ENCODE measurements around the gene CDKN2B-AS1. TPM values are rescaled to one million over a fixed set of nuclear protein-coding genes. Genes with fewer than 3 reads are reported as not detected.

CDKN2B-AS1 gene
- total RNA-seq, 1 donor from 2014 or later = 2.4 TPM

DNA sequence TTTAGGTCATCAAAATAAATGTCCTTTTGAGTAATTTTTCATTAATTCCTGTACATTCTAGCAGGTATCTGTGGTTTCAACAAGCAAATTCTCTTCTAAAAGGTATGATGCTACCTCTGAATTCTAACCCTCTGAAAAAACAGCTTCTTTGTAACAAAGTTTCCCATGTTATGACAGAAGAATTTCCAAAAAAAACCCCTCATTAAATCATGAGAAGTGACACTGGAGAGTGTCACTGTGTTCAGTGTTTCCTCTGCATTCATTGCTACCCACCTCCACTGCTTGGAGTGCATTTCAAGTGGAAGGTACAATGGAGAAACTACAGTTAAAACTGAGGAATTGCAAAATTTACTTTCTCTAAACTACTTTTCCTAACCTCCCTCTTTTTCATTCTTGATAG, 10.5 kb upstream of the CDKN2B-AS1 start:
- ATAC-seq (no peak), DNase-seq (no peak)
- intact Hi-C loops (cut with DNase I) = no loop called here
- no peak overlapping the region for H3K27ac ChIP-seq
- no peak overlapping the region for H3K4me3 ChIP-seq
- H3K36me3 ChIP-seq = no peaks in the 10 kb centered on the region
- TF ChIP-seq, protein P1, sequence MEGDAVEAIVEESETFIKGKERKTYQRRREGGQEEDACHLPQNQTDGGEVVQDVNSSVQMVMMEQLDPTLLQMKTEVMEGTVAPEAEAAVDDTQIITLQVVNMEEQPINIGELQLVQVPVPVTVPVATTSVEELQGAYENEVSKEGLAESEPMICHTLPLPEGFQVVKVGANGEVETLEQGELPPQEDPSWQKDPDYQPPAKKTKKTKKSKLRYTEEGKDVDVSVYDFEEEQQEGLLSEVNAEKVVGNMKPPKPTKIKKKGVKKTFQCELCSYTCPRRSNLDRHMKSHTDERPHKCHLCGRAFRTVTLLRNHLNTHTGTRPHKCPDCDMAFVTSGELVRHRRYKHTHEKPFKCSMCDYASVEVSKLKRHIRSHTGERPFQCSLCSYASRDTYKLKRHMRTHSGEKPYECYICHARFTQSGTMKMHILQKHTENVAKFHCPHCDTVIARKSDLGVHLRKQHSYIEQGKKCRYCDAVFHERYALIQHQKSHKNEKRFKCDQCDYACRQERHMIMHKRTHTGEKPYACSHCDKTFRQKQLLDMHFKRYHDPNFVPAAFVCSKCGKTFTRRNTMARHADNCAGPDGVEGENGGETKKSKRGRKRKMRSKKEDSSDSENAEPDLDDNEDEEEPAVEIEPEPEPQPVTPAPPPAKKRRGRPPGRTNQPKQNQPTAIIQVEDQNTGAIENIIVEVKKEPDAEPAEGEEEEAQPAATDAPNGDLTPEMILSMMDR (IDR thresholded peaks at IDR 0.05) = no peak
- H3K4me1 ChIP-seq = no peaks in the 10 kb centered on the region
- no peaks in the 10 kb centered on the region for H3K9me3 ChIP-seq
- H3K27me3 ChIP-seq (ENCODE audit: low read depth) = peaks cover 67% of the 10 kb centered on the region

DNA sequence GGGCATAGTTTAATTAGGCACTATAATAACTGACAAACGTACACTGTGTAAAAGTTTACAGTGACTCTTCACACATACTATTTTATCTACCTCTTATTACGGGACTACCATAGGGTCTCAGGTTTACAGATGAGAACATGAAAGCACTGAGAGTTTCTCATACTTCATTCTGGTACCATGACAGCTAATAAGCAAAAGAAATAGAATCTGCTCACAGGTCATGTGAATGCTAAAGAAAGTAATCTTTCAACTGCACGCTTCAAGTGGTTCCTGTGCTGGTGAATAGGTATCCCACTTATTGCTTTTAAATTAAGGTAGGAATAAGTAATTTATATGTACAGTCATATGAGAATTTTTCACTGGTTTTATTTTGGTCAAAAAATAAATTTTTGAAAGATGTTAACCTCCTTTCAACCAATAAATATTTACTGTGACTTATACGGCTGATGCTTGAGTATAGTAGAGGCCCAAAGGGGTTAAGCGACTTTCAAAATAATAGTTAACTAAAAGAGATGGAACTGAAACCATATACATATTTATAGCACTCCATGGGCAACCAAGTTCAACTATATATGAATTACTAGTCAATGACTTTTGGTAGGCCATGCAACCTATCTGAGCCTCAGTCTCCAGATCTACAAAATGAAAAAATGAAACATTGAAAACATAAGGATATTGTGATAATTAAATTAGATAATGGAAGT, 8.5 kb upstream of the CDKN2B-AS1 start:
- TF ChIP-seq, protein P1 (IDR thresholded peaks at IDR 0.05) = no peak
- intact Hi-C loops (cut with DNase I) = no loop called here
- DNase-seq = no peak

DNA sequence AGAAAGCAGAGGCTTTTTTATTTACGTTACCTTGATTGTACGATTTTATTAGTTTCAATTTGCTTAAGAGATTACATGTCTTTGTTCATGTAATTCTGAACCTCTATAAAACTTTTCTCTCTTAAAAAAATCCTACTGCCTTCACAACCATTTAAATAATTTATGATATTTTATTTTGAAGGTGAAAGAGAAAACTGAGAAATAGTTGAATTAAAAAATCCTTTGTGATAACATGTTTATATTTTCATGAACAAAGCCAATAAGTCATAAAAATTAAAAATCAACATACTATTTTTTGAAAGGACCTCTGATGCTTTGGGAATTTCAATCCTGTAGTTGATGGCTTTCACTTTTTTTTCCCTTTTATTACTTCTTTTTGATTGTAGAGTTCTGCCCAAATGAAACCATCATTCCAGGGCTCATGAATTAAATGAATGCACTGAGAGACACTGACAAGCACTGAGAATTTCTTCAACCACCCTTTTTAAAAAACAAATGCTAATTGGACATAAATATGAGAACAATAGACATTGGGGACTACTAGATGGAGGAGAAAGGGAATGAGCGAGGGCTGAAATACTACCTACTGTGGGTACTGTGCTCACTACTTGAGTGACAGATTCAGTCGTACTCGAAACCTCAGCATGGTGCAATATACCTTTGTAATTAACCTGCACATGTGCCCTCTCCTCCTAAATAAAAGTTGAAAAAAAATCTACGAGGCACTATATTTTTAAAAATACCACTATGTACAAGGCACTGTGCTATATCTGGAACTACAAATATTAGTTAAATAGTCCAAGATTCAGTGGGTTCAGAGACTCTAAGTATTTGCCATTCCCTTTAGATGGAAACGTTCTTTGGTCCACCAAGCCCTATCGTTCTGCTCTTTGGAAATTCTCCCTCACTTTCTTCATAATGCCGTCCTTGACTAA, 6.3 kb upstream of the CDKN2B-AS1 start:
- Histone ChIP-seq H3K4me3 (no peak overlapping the region), H3K4me1 (peaks cover 4% of the 10 kb centered on the region), H3K27me3 (ENCODE audit: low read depth) (peaks cover 80% of the 10 kb centered on the region), H3K27ac (no peak overlapping the region), H3K9me3 (no peaks in the 10 kb centered on the region), H3K36me3 (no peaks in the 10 kb centered on the region)
- intact Hi-C loops (cut with DNase I) = no loop called here
- TF ChIP-seq, protein P1 (IDR thresholded peaks at IDR 0.05) = no peak
- no peak for ATAC-seq
- DNase-seq = no peak

More for the DNA sequence above, 8.5 kb upstream of the CDKN2B-AS1 start:
- ATAC-seq = no peak
- Histone ChIP-seq H3K36me3 (no peaks in the 10 kb centered on the region), H3K4me3 (no peak overlapping the region), H3K9me3 (no peaks in the 10 kb centered on the region), H3K27ac (no peak overlapping the region), H3K4me1 (no peaks in the 10 kb centered on the region), H3K27me3 (ENCODE audit: low read depth) (peaks cover 79% of the 10 kb centered on the region)

DNA sequence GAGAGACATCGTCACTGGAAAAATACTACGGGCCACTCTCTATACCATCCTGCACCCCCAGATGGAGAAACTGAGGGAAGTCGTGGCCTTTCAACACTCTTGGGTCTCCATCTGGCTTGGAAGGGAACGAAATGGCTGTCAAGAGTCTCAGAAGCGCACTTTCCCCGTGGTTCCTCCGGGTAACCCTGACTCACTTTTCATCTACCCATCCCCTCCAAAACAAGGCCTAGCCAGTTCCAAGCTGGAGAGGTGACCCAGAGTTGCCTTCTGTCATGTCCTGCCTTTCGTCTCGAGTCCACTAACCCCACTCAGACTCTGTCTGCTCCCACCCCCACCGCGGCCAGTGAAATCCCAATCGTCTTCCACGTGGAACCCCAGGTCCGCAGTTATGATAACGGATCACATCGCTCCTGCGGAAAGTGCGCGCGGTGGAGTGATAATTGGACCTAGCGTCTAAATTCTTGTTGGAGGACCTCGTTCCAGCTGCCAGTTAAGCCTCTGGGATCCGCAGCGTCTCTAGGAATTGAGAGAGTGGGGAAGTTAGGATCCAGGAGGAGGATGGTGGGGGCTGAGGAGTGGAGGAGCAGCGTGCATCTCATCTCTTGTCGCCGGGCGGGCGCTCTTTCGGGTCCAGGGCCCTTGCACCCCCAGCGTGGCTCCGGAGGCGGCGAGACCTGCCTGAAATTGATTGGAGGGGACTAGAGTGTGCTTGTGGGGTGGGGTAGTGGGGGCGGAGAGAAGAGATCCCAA, 5.0 kb upstream of the CDKN2B-AS1 start:
- peaks cover 70% of the 10 kb centered on the region for H3K27me3 ChIP-seq (ENCODE audit: low read depth)
- H3K4me3 ChIP-seq = no peak overlapping the region
- H3K36me3 ChIP-seq = no peaks in the 10 kb centered on the region
- TF ChIP-seq, protein P1 (IDR thresholded peaks at IDR 0.05) = no peak
- H3K27ac ChIP-seq = no peak overlapping the region
- ATAC-seq (no peak), DNase-seq (no peak)
- H3K4me1 ChIP-seq = peaks cover 8% of the 10 kb centered on the region
- intact Hi-C loops (cut with DNase I) = no loop called here
- H3K9me3 ChIP-seq = no peaks in the 10 kb centered on the region

All from lower lobe of right lung (tissue), 2 donors.